ENCODE data around the gene PDZD7.
A peak's percentile ranks its signal among the peaks of the same experiment; 100 is the strongest.

PDZD7 gene

DNA sequence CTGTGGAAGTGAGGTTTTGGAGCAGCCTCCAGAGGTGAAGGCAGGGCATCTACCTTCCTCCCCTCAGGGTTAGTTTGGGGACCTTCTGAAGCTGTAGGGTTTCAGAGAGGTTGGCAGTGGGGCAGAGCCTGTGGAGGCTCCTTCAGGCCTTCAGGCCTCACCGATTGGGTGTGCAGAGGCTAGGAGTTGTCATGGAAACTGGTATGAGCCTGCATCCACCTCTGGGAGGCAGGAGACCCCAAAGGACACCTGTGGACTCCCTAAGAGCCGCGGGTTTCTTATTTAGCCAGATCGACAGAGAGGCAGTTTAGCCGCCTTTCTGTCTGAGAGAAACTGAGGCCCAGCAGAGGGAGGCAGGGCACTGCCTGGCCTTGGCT is 29.3 kb downstream of the PDZD7 start:
- DNase-seq (ENCODE audit: low spot score): no peak

DNA sequence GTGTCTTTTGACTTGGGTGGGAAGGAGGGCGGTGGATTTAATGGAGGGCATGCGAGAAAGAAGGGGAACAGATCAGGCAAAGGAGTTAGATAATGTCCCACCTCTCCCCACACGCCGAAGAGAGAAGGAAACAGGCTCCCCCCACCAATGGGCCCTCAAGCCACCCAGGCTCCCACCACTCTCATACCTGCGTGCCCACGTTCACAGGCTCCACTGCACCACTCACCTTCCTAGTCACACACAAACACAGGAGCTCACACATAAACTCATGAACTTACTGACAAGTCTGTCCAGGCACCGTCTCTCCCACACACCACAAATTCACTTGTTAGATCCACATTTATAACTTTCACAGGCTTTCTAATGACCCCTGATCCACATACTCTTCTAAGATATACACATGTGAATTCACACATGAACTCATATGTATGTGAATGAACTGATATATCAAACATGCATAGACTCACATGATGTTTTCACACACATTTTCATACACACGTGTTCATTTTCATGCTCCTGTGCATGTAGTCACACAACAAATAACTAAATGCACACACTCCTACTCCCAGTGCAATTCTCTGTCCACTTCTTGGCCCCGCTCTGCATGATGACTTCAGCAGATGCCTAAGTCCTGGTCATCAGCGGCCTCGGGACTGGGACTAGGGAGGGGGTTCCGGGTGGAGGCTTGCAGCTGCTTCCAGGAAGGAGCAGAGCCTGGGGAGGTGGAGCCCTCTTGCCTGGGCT is 29.8 kb downstream of the PDZD7 start:
- DNase-seq (ENCODE audit: low spot score): peak; percentile 96

DNA sequence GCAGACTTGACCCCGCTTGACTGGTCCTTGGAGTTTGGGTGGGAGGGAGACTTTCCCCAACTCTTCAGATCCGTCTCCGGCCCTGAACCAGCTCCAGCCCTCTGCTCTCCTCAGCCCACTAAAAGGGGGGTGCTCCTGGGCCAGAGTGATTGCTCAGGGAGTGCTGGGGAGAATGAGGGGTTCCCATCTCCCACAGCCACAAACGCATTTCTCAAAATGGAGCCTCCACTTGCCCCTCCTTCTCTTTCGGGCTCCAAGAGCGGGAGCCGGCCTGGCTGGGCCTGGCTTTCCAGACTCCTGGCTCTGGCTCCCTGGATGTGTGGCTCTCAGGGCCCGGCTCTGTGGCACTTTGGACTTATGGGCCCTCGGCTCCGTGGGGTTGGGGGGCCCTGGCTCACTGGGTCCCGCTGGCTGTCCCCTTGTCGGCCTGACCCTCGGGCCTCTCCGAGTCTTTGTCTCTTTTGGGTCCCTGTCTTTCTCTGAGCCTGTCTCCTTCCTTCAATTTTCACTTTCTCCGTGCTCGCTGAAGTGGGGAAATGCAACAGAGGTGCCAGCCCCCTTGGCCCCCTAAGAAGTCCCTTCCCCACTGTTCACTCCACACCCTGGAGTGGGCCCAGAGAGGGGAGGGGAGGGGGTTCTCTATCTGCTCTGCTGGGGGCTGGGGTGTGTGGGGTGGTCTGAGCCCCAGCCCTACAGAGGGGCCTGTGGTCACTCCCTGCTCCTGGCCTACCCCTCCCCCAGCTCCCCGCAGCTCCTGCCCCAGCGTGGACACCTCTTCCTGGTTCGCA is 30.6 kb downstream of the PDZD7 start:
- peak; percentile 59 for DNase-seq (ENCODE audit: low spot score)

DNA sequence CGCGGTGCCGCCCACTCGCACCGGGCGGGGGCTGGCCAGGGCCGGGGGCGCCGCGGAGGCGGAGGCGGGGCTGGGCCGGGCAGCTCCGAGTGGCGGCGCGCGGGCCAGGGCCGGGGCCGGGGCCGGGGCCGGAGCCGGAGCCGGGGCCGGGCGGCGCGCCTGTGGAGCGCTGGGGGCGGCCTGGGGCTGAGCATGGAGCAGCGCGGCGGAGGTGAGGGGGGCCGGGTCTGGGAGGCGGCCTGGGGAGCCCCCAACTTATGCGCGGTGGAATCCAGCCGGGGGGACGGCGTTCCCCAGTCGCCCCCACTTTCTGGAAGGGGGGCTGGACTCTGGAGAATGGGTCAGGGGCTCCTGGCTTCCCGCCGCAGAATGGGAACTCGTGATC is 31.2 kb downstream of the PDZD7 start, which contains the start of gene LZTS2:
TSS of gene LZTS2 (plus strand) at position 67 of the 385 bp plus-strand sequence. CDS start 2,731 bp downstream, outside the sequence.
- no peak for DNase-seq (ENCODE audit: low spot score)

DNA sequence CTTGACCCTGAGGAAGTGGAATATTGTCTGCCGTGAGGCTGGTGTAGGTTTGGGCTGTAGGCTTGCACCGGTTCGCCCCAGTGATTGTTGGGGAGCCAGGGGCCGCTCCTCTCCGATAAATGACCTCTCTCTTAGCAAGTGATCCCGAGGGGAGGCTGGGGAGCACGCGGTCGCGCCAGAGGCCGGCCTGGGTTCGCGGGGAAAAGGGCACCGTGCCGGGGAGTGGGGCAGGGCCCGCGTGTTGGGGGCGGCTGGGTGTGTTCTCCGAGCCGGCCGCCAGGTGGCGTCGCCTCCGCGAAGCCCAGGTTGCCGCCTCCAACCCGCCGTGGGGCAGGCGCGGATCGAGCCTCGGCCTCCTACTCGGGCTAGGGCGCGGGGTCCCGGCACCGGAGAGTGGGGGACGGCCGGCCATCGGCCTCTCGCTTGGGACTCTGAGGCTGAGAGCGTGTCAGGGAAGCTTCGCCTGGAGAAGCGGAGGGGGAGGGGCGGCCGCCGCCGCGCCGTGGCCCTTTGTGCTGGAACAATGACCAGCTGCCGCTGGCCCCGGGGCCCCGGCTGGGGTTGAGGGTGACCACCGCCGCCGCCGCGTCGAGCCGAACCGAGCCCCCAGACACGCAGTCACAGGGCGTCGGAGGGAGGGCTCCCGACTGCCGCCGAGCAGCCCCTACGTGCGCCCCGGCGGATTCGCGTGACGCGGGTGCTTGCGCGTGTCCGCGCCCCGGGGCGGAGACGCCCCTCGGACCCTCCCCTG is 31.8 kb downstream of the PDZD7 start:
- DNase-seq (ENCODE audit: low spot score): peak; percentile 88

DNA sequence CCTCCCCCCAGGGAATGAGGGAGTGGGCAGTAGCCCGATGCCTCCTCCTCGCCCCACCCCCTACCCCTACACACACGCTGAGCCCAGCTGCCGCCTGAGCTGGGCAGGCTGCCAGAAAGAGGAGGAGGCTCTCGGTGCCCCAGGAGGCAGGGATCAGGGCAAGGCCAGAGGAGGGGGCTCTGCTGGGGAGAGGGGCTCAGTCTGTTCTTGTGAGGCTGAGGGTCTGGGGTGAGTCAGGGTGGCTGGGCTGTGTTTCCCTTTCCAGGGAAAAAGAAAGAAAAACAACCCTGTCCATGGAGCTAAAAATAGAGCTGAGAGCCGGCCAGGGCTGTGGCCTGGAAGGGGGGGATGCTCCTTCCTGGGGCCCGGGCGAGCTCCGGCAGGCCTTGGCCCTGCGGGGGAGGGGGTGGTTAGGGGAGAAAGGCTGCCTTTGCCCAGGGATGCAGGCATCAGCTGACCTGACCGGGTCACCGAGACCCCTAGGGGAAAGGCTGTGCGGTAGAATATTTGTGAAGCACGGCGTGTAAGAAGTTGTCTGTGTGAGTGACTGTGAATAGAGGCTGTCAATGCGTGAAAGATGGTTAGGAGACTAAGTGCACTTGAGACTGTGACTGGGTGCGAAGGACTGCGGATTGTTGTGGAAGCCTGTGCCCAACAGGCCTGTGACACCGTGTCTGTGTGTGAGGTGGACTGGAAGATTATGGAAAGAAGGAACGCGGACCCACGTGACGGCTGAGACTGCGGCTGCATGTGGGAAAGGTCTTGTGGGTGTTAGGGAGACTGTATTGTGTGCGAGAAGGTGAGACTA is 32.5 kb downstream of the PDZD7 start:
- DNase-seq (ENCODE audit: low spot score): peak; percentile 99

DNA sequence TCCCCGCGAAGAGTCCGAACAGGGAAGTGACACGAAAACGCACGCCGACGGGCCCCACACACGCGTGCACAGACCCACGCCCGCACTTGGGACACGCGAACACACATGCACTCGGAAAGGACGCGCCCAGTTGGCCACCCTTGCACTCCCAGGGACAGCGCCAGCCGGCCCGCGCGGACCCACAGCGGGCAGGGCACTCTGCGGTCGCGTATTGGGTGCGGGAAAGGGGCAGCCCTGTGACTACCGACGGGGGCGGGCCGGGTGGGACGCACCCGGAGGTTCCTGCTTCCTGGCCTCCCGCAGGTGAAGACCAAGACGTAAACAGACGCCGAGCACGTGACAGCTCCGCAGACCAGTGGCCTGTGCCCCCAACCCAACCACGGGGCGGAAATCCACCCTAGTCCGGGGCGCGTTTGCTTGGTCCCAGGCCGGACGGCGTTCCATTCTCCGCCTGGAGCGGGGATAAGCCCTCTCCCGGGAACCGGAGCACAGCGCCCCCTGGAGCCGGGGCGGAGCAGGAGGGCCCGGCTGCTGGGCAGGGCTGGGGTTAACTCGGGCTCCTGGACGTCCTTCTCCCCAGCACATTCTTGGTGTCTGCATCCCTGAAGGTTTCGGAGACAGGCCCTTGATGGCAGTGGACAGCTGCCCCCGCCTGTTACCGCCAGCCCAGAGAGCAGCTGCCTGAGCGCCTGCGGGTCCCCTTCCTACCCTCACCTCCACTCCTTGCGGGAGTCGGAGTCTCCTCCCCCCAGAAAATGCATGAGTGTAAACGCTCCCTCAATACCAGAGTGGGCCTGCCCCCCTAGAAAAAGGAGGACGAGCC is 33.4 kb downstream of the PDZD7 start:
- DNase-seq (ENCODE audit: low spot score): peak; percentile 94

DNA sequence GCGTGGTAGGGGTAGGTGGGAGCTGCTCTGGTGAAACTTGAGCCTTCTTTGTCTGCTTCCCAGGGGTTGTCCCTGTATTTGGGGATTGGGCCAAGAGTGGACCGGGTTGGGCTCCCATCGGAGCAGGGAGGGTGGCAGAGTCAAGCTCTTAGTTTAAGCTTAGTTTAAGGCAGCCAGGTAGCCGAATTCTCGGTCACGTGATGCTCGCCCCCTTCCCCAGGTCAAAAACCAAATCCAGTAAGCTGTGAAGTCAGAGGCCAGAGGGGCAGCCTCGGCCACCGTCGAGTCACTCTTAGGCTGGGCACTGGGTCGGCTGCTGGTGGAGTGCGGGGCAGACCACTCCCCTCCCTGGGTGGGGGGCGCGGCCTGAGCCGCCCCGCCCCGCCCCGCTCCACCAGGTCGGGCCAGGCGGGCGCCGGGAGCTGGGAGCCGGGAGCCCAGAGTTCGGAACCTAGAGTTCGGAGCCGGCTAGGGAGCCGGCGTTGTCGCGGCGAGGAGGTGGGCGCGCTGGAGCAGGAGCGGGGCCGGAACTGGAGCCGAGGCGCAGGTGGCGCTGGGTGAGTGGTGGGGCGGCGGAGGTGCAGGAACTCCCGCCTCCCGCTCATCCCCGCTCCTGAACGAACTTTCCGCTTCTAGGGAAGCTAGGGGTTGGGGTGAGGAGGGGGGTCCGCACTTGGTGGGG is 34.1 kb downstream of the PDZD7 start:
- peak; percentile 36 for DNase-seq (ENCODE audit: low spot score)

DNA sequence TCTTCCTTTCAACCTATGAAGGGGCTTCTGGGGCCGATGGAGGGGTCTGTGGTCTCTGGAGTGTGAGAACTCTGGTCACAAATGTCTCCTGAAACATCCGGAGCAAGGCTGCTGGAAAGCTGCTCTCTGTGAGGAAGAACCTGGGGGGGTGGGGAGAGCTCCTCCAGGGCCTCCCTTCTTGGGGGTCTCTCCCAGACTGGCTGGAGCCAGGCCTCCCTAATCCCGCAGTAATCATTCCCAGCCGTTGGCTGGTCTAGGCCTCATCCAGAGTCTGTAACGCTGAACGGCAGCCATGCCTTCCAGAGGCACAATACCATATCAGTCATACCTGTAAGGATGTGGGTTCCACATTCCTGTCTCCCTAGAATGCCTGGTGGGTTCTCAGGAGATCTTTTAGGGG is 35.7 kb downstream of the PDZD7 start:
- no peak for DNase-seq (ENCODE audit: low spot score)

DNA sequence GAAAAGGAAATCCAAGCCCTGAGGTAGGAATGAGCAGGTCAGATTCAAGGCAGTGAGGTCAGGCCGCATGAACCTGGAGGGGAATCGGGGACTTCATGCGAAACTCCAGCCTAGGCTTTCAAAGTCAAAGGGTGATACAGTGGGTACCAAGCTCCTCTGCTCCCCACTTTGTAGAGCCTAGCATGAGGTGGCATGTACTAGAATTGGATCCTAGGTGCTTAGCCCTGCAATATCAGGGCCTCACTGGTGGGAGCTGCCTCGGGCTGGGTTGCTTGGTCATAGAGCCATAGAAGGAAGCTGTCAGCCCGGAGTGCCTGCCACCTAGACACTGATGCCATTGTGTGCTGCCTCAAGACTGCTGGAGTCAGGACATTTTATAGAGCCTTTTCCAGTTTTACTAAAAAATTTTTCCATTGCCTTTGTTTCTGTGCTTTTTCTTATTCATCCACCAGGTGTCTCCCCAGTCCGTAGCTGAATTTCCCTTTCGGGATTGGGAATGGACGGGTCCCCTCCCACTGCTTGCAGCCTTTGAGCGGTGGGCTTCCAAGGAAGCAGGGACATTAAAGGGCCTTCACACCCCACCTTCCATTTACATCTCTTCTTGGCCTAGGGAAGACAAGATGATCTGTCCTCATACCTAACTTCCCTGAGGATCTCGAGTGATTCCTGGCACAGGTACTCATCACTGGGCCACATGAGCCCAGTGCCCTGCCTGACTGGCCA is 36.8 kb downstream of the PDZD7 start:
- no peak for DNase-seq (ENCODE audit: low spot score)

DNA sequence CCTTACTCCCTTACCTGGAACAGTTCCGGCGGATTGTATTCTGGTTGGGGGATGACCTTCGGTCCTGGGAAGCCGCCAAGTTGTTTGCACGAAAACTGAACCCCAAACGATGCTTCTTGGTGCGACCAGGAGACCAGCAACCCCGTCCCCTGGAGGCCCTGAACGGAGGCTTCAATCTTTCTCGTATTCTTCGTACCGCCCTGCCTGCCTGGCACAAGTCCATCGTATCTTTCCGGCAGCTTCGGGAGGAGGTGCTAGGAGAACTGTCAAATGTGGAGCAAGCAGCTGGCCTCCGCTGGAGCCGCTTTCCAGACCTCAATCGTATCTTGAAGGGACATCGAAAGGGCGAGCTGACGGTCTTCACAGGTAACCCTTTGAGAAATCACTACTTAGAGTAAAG is 41.8 kb downstream of the PDZD7 start:
- no peak for DNase-seq (ENCODE audit: low spot score)

DNA sequence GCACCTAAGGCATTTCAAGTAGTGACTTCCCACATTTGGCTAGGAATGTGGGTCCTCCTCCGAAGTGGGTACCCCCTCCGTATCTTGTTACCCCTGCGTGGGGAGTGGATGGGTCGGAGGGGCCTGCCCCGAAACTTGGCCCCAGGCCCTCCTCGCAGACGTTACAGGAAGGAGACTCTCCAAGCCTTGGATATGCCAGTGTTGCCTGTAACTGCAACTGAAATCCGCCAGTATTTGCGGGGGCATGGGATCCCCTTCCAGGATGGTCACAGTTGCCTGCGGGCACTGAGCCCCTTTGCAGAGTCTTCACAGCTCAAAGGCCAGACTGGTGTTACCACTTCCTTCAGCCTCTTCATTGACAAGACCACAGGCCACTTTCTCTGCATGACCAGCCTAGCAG is 42.8 kb downstream of the PDZD7 start:
- DNase-seq (ENCODE audit: low spot score): no peak

DNA sequence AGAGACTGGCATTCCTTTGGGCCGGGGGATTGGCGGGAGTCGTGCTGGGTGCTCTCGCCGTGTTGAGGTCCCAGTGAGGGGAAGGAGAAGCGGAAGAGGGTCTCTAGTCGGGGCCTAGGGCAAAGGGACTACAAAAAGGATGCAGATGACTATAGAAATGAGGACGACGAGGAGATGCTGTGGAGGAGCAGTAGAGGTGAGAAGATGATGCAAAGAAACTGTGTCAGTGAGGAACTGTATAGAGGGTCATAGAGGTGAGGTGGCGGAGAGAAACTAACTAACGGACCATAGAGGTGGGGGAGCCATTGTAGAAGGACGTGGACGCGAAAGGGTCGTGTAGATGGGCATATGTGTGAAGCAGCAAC is 43.3 kb downstream of the PDZD7 start:
- DNase-seq (ENCODE audit: low spot score): no peak

DNA sequence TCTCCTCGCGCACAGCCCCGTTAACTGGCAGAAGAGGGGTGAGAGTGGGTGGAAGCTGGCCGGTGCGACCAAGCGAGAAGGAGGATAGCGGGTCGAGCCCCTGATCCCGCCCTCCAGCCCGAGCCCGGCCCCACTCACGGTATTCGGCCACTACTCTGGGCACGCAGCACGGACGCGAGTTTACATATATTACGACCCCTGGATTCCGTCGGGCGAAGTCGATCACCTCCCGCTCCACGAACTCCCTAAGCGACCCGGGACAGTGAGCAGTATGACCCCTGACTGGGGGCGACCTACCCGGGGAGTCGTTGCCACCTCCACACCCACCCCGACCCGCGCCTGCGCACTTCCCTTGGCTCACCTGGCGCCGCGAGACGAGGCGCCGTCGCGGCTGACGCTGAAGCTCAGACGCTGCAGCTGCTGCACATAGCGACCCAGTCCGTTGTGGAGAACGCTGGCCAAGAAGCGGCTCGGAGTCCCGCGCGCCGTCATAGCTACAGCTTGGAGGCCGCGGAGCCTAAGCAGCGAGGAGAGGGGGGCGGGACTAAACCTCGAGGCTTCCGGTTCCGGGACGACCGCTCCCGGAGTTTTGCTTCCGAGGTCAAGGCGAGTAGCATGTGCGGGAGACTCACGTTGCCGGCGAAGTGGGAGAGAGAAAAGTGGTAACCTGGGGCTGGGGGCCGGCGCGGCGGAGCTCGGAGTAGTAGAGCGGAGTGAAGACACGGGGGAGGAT is 43.8 kb downstream of the PDZD7 start, which contains the start of the genes MRPL43 and TWNK:
TSS of gene MRPL43 (minus strand) at position 546 of the 733 bp plus-strand sequence. CDS start at position 492, 54 bp downstream.
TSS of gene TWNK (plus strand) at position 592 of the 733 bp plus-strand sequence. CDS start 668 bp downstream, outside the sequence.
- DNase-seq (ENCODE audit: low spot score): peak; percentile 95

DNA sequence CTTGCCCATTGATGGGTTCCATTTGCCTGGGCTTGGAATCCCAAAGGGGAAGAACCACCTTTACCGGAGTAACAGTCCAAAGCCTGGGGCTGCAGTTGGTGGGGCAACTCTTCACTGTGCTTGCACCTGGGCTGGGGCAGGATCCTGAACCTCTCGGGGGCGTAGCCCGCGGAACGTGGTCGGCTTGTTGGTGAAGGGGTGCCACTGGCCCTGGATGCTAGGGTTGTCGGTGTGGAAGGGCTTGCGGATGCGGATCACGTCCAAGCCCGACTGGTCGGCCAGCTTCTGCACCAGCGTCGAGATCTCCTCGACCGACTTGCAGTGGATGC is 44.3 kb downstream of the PDZD7 start:
- DNase-seq (ENCODE audit: low spot score): no peak

DNA sequence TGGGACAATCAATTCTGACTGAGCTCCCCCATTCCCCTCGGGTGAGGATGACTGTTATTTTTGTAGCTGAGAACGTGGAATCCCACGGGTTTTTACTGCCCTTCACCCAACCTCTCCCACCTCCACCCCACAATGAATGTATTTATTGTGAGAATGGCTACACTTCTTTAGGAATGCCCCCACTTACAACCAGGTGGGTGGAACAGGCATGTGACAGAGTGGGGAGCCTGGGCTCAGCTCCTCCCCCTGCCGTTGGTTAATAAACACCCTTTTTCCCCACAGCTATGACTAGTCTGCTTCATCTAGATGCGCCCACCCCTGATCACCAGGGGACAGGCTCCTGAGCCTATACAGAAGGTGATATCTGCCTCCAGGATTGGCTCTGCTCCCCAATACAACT is 45.6 kb downstream of the PDZD7 start:
- DNase-seq (ENCODE audit: low spot score): no peak

DNA sequence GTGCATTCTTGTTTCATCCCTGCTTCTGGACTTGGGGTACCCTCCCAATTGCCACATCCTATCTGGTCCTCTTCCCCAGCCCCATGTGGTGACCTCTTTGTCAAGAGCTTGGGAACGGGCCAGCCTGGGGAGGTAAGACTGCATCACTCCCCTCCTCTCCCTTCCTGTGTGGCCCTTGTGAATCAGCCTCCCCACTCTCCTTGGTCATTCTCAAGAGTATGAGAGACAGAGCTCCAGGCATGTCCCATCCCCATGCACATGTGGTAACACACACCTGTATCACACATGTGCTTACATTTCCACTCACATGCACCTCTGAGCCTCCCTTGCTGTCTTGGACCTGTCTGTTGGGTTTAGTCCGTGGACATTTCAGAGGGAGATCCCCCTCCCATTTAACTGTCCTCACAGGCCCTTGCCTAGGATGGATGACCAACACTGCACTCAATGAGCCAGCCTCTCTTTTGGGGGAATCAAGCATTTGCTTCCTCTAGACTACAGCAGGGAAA is 46.2 kb downstream of the PDZD7 start:
- DNase-seq (ENCODE audit: low spot score): no peak

DNA sequence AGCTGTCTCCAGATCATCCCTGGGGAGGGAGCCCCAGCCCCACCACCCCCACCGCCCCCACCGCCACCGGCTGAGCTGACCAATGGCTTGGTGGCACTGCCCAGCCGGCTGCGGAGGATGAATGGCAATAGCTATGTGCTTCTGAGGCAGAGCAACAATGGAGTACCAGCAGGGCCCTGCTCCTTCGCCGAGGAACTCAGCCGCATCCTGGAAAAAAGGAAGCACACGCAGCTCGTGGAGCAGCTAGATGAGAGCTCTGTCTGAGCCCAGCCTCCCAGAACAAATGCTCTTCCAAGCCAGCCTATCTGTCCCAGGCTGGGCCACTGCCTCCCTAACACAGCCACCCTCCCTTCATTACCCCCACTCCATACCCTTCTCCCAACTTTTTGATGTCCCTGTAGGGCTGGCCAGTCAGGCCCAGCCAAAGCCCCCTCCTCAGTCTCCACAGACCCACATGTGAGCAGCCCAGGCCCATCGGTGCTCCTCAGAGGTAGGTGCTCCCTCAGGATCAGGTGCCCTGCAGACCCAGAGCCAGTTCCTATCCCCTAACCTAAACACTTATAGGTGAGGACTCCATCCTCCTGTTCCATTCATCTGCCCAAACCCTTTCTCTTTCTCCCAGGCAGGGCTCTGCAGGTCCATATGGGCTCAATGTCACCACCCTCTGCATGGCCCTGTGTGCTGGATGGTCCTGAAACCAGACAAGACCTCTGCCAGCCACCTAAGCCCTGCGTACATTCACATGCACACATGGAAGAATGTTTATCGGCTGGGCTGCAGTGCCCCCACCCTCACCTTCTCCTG is 46.9 kb downstream of the PDZD7 start:
- no peak for DNase-seq (ENCODE audit: low spot score)
